HPDE6-E6E7 (cell line): ENCODE measurements around the gene PRRT2.
A peak's percentile ranks its signal among the peaks of the same experiment; 100 is the strongest.

ENCODE experiments used
- DNase-seq: peaks from one replicate; pipeline ENCODE4 v3.0.0; 2011; ENCODE audit warnings: missing footprints; ENCODE audit errors: extremely low spot score

Gene PRRT2

GRCh38 chr16:29811170-29811895 is 660 bp upstream of the PRRT2 start:
- peak; percentile 89 for DNase-seq

- DNase-seq = no peak
Measured at GRCh38 chr16:29812754-29813643, 1.0 kb downstream of the PRRT2 start.

GRCh38 chr16:29813644-29814562 is 1.9 kb downstream of the PRRT2 start:
- DNase-seq = no peak

GRCh38 chr16:29814592-29814991 is 2.6 kb downstream of the PRRT2 start:
- DNase-seq = no peak

- no peak for DNase-seq
Measured at GRCh38 chr16:29815032-29815721, 3.2 kb downstream of the PRRT2 start.

- DNase-seq = peak; percentile 92
Measured at GRCh38 chr16:29815793-29816693, 4.0 kb downstream of the PRRT2 start, which contains the start of gene PAGR1. PAGR1 (plus strand) TSS chr16:29816152; CDS start chr16:29816526, 374 bp downstream.

GRCh38 chr16:29816694-29817441 is 4.9 kb downstream of the PRRT2 start:
- no peak for DNase-seq

GRCh38 chr16:29818082-29818481 is 6.1 kb downstream of the PRRT2 start:
- no peak for DNase-seq

GRCh38 chr16:29819506-29819905 is 7.5 kb downstream of the PRRT2 start:
- DNase-seq = no peak

- DNase-seq = no peak
Measured at GRCh38 chr16:29820271-29820701, 8.3 kb downstream of the PRRT2 start, which contains the start of gene MVP. MVP (plus strand) TSS chr16:29820462; CDS start chr16:29830550, 10,088 bp downstream.

GRCh38 chr16:29820730-29821642 is 9.0 kb downstream of the PRRT2 start:
- no peak for DNase-seq

- DNase-seq = no peak
Measured at GRCh38 chr16:29821643-29822115, 9.7 kb downstream of the PRRT2 start.

- no peak for DNase-seq
Measured at GRCh38 chr16:29824589-29825144, 12.7 kb downstream of the PRRT2 start.

- DNase-seq = no peak
Measured at GRCh38 chr16:29825145-29826044, 13.4 kb downstream of the PRRT2 start.

GRCh38 chr16:29826342-29826695 is 14.3 kb downstream of the PRRT2 start:
- DNase-seq = no peak

GRCh38 chr16:29830774-29831173 is 18.8 kb downstream of the PRRT2 start:
- no peak for DNase-seq

- DNase-seq = no peak
Measured at GRCh38 chr16:29831490-29831889, 19.5 kb downstream of the PRRT2 start.
